Right lobe of liver (tissue), 6 donors: ENCODE results near the gene CCDC141. TPM values are rescaled to one million over a fixed set of nuclear protein-coding genes. Genes with fewer than 3 reads are reported as not detected.

Experiments
- ATAC-seq, 4 donors: fragments of 200-7000 bp; cut with Tn5 transposase; one replicate each; pipeline ENCODE4 v1.9.1; 2020; ENCODE audit warnings: mild to moderate bottlenecking in 4 of 4, moderate library complexity in 4 of 4
- DNase-seq, 3 donors: peaks; one replicate each; pipeline ENCODE4 v3.0.0-alpha.2; 2020
- H3K27ac ChIP-seq, 3 donors: fragments of 200-600 bp; one replicate each; pipeline ENCODE4 v1.8.0; 2022
- H3K27me3 ChIP-seq, 2 donors: fragments of 200-600 bp; one replicate each; pipeline ENCODE4 v1.8.0; 2022
- H3K36me3 ChIP-seq, 4 donors: fragments of 200-600 bp; sonication (generic) in 1 of 4; one replicate each; pipeline versions ENCODE4 v1.5.1 to v1.8.0; 2017 to 2022; ENCODE audit warnings: control low read depth in 1 of 4
- H3K4me1 ChIP-seq, 4 donors: fragments of 200-600 bp; sonication (generic) in 1 of 4; one replicate each; pipeline versions ENCODE4 v1.5.1 to v1.8.0; 2017 to 2022; ENCODE audit warnings: control low read depth in 1 of 4
- H3K4me3 ChIP-seq, 3 donors: fragments of 200-600 bp; one replicate each; pipeline ENCODE4 v1.8.0; 2022
- H3K9me3 ChIP-seq, 4 donors: fragments of 200-600 bp; sonication (generic) in 1 of 4; one replicate each; pipeline versions ENCODE4 v1.5.1 to v1.8.0; 2017 to 2022; ENCODE audit warnings: control low read depth in 1 of 4
- CTCF ChIP-seq, 4 donors: fragments of 200-600 bp in 3 of 4; fragments of 450-650 bp in 1 of 4; IDR thresholded peaks; one replicate each; pipeline versions ENCODE4 v1.5.1 to v1.8.0; 2016 to 2022; ENCODE audit warnings: antibody characterized with exemption in 4 of 4, mild to moderate bottlenecking in 2 of 4
- POLR2A ChIP-seq: fragments of 450-650 bp; IDR thresholded peaks from one replicate; pipeline ENCODE4 v1.6.1; 2017; ENCODE audit warnings: antibody characterized with exemption, mild to moderate bottlenecking
- WGBS: methylation state at CpG from one replicate; pipeline ENCODE4 v1.1.6; 2018; ENCODE audit warnings: low coverage, low lambda C conversion rate; ENCODE audit not compliant: insufficient coverage; ENCODE audit errors: missing lambda C conversion rate; 5-methylcytosine and 5-hydroxymethylcytosine counted together
- intact Hi-C, 2 donors: fragments of 100-400 bp; cut with DNase I; formaldehyde crosslinking; loops; one replicate each; pipeline versions ENCODE4 v1.11.2 to v1.14.1; 2022
- total RNA-seq, 6 experiments: library from RNA; depleted of rRNA in 2 of 6; stranded (reverse); fragments of >200 nt in 2 of 6; fragmentation: NEBNext Ultra II Directional in 3 of 6; extraction: Animal tissue kit (Norgen Biotek cat#: 25700) in 3 of 6; gene quantifications; one replicate each; pipeline versions ENCODE4 v1.1.0 to v1.2.4, GENCODE V29; 2016 to 2023
- donor health status: DM: no; HTN: yes; CAD: no.
- donor health status: DM: no; HTN: no; CAD: no.
- donor health status: DM: no; HTN: no; CAD: no.
- donor health status: DM: no; HTN: yes; CAD: no.
- donor health status: DM: no; HTN: yes; CAD: no.

The CCDC141 gene
- total RNA-seq, 6 experiments from 2014 or later: 0.20 to 0.98 (median 0.58) TPM

GRCh38 chr2:178874529-178875240 lies 175.3 kb downstream of the CCDC141 start:
- Histone ChIP-seq H3K27me3 (no peaks in the 10 kb centered on the region), H3K27ac (no peak overlapping the region), H3K9me3 (no peaks in the 10 kb centered on the region), H3K4me1 (no peaks in the 10 kb centered on the region), H3K4me3 (no peak overlapping the region), H3K36me3 (no peaks in the 10 kb centered on the region)
- intact Hi-C loops: no loop called here
- no peak for DNase-seq
- WGBS: 44% methylated on average over 7 of the region's 8 CpGs
- TF ChIP-seq POLR2A: no peak
- TF ChIP-seq CTCF (IDR thresholded peaks at IDR 0.05): no peak
- ATAC-seq: peak in 2 of 4 donors; percentile 38 to 63

- intact Hi-C loops: no loop called here
- Histone ChIP-seq H3K4me3 (no peak overlapping the region), H3K27ac (no peak overlapping the region), H3K27me3 (no peaks in the 10 kb centered on the region), H3K36me3 (no peaks in the 10 kb centered on the region), H3K9me3 (no peaks in the 10 kb centered on the region), H3K4me1 (no peaks in the 10 kb centered on the region)
- DNase-seq (no peak), ATAC-seq (no peak)
- TF ChIP-seq POLR2A (no peak), CTCF (IDR thresholded peaks at IDR 0.05) (no peak)
- WGBS: 55% methylated on average over 3 of the region's 3 CpGs
Measured at GRCh38 chr2:178873912-178874311, 176.0 kb downstream of the CCDC141 start.

- TF ChIP-seq CTCF (IDR thresholded peaks at IDR 0.05) (no peak), POLR2A (no peak)
- DNase-seq (no peak), ATAC-seq (no peak)
- Histone ChIP-seq H3K27ac (no peak overlapping the region), H3K27me3 (no peaks in the 10 kb centered on the region), H3K4me1 (no peaks in the 10 kb centered on the region), H3K9me3 (no peaks in the 10 kb centered on the region), H3K36me3 (no peaks in the 10 kb centered on the region), H3K4me3 (no peak overlapping the region)
- intact Hi-C loops: no loop called here
- WGBS: no CpG with 5 or more reads among the region's 1 CpG
Measured at GRCh38 chr2:178871536-178871935, 178.4 kb downstream of the CCDC141 start.

- Histone ChIP-seq H3K27ac (no peak overlapping the region), H3K9me3 (no peaks in the 10 kb centered on the region), H3K4me3 (no peak overlapping the region), H3K4me1 (no peaks in the 10 kb centered on the region), H3K27me3 (no peaks in the 10 kb centered on the region), H3K36me3 (no peaks in the 10 kb centered on the region)
- no peak for TF ChIP-seq CTCF (IDR thresholded peaks at IDR 0.05)
- TF ChIP-seq POLR2A: no peak
- ATAC-seq (peak in 2 of 4 donors; percentile 47 to 60), DNase-seq (no peak)
- WGBS: 46% methylated on average over 3 of the region's 3 CpGs
- intact Hi-C loops: no loop called here
Measured at GRCh38 chr2:178870703-178871102, 179.2 kb downstream of the CCDC141 start.
